Transverse colon (tissue), 4 donors: Measurements from ENCODE around the gene PKP2. TPM values are rescaled to one million over a fixed set of nuclear protein-coding genes. Genes with fewer than 3 reads are reported as not detected.

Source experiments
- DNase-seq: peaks from one replicate; pipeline ENCODE4 v3.0.0-alpha.2; 2019
- H3K27ac ChIP-seq, 4 donors: fragments of 200-600 bp; sonication (generic); 2 replicates each; pipeline ENCODE4 v1.5.1; 2016 to 2018; ENCODE audit warnings: inconsistent platforms in 4 of 4
- H3K27me3 ChIP-seq: fragments of 200-600 bp; sonication (generic); 2 replicates; pipeline ENCODE4 v1.5.1; 2017; ENCODE audit warnings: inconsistent platforms
- H3K36me3 ChIP-seq, 4 donors: fragments of 200-600 bp; sonication (generic); 2 replicates each; pipeline ENCODE4 v1.5.1; 2017 to 2019; ENCODE audit warnings: inconsistent platforms in 4 of 4
- H3K4me1 ChIP-seq, 4 donors: fragments of 200-600 bp; sonication (generic); 2 replicates each; pipeline ENCODE4 v1.5.1; 2017 to 2020; ENCODE audit warnings: inconsistent platforms in 4 of 4
- H3K4me3 ChIP-seq, 4 donors: fragments of 200-600 bp; sonication (generic); 1 replicate in 1 of 4; 2 replicates in 3 of 4; pipeline versions ENCODE4 v1.5.1 to v1.6.1; 2017 to 2019; ENCODE audit warnings: inconsistent platforms in 4 of 4
- H3K9me3 ChIP-seq, 2 donors: fragments of 200-600 bp; sonication (generic); 2 replicates each; pipeline ENCODE4 v1.5.1; 2017 to 2019; ENCODE audit warnings: inconsistent platforms in 2 of 2
- CTCF ChIP-seq, 5 experiments: fragments of 200-600 bp in 3 of 5; fragments of 450-650 bp in 2 of 5; sonication (generic) in 3 of 5; IDR thresholded peaks; 1 replicate in 2 of 5; 2 replicates in 3 of 5; pipeline ENCODE4 v1.5.1; 2016 to 2017; ENCODE audit warnings: antibody characterized with exemption in 5 of 5, inconsistent platforms in 3 of 5, mild to moderate bottlenecking in 2 of 5, moderate library complexity in 1 of 5
- EP300 ChIP-seq: sonication (generic); formaldehyde crosslinking; IDR thresholded peaks from one replicate; pipeline ENCODE4 v1.6.1; 2017; ENCODE audit warnings: antibody characterized with exemption, low read depth
- POLR2A ChIP-seq: fragments of 450-650 bp; IDR thresholded peaks from one replicate; pipeline ENCODE4 v1.6.1; 2016; ENCODE audit warnings: antibody characterized with exemption, mild to moderate bottlenecking, moderate library complexity
- POLR2AphosphoS5 ChIP-seq, 3 donors: sonication (generic); formaldehyde crosslinking; IDR thresholded peaks; one replicate each; pipeline ENCODE4 v1.6.1; 2016; ENCODE audit warnings: antibody characterized with exemption in 3 of 3
- WGBS, 2 donors: methylation state at CpG; one replicate each; pipeline ENCODE4 v1.1.5; 2018; ENCODE audit warnings: low coverage in 1 of 2; 5-methylcytosine and 5-hydroxymethylcytosine counted together
- in situ Hi-C, 4 donors: fragments of 200-750 bp; cut with MboI; loops; one replicate each; pipeline versions ENCODE4 v1.15.0 to v1.15.1; 2017; ENCODE audit warnings: low sequenced_read_pairs in 3 of 4, low pct_ligation_motif_present in 1 of 4, low pct_unique_long_range_greater_than_20kb in 1 of 4
- intact Hi-C: fragments of 100-400 bp; cut with DNase I; formaldehyde crosslinking; loops from one replicate; pipeline ENCODE4 v1.15.1; 2023; ENCODE audit warnings: low total_unique reads
- total RNA-seq, 4 donors: library from RNA; depleted of rRNA; stranded (reverse); fragments of >200 nt; gene quantifications; one replicate each; pipeline ENCODE4 v1.1.0, GENCODE V29; 2016

Gene PKP2
- total RNA-seq, 4 donors from 2014 or later = 92.0 to 253 (median 108) TPM

DNA sequence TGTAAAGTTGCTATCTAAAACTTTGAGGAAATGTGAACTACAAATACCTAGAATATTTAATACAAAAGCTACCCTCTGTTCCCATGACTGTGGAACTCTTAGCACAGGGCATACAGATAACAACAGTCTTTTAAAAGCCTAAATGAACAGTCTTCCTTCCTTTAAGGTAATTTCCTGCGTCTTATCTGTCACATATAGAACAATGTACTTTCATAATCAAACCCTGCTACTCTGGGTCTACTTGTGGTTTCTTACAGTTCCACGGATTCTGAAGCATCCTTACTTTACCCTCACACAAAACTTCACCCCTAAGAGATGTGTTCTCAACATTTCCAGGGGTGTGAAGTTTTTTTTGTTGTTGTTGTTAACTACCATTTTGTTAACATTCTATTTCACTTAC lies 5.1 kb downstream of the PKP2 start:
- in situ Hi-C loops = no loop called here
- WGBS, 2 donors = 24 to 33% methylated on average over 2 of the region's 2 CpGs
- no peak for DNase-seq
- TF ChIP-seq CTCF (IDR thresholded peaks at IDR 0.05) (no peak), POLR2A (no peak), EP300 (no peak), POLR2AphosphoS5 (IDR thresholded peaks at IDR 0.05) (no peak)
- intact Hi-C loops = no loop called here
- Histone ChIP-seq H3K36me3 (no peaks in the 10 kb centered on the region), H3K4me3 (no peak overlapping the region), H3K4me1 (peaks cover 0 to 35% (median 7%) of the 10 kb centered on the region in 4 donors), H3K27me3 (peaks cover 24% of the 10 kb centered on the region), H3K9me3 (no peaks in the 10 kb centered on the region), H3K27ac (peak overlapping the region in 2 of 4 donors; percentile 29 to 39)

DNA sequence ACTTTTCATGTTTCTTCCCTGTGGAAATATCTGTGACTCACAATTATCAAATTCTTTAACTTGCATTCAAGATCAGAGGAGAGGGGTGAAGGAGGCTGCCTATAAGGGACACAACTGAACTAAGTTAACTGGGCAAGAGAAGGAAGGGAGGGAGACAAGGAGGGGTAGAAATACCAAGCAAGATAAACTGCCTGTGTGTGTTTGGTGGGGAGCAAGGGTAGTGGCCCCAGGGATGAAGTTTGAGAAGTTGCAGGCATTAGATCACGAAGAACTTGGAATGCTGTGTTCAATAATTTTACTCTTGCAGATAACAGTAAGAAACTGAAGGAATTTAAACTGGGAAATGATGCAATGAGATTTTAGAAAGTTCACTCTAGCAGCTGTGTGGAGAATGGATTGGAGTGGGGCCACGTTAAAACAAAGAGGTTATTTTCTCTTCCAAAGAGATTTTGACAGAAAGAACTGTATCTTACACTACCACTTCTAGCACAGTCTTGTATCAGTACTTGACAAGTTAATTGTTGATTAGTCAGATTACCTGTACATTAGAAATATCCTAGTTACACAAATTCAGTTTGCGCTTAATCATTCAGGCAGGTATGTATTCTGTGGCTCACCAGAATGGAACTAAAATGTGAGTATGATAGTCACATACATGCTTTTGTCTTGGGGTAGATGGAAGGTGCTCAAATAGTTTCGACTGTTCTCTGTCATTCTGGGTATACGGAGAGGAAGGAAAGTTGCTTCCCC lies 7.4 kb downstream of the PKP2 start:
- Histone ChIP-seq H3K4me1 (peaks cover 0 to 26% (median 7%) of the 10 kb centered on the region in 4 donors), H3K27ac (no peak overlapping the region), H3K4me3 (no peak overlapping the region), H3K36me3 (no peaks in the 10 kb centered on the region), H3K9me3 (no peaks in the 10 kb centered on the region), H3K27me3 (peaks cover 8% of the 10 kb centered on the region)
- TF ChIP-seq CTCF (IDR thresholded peaks at IDR 0.05) (no peak), EP300 (no peak), POLR2A (no peak)
- in situ Hi-C loops = no loop called here
- intact Hi-C loops = no loop called here
- WGBS, 2 donors = 58 to 66% methylated on average over 3 to 5 of the region's 5 CpGs
- DNase-seq = no peak

DNA sequence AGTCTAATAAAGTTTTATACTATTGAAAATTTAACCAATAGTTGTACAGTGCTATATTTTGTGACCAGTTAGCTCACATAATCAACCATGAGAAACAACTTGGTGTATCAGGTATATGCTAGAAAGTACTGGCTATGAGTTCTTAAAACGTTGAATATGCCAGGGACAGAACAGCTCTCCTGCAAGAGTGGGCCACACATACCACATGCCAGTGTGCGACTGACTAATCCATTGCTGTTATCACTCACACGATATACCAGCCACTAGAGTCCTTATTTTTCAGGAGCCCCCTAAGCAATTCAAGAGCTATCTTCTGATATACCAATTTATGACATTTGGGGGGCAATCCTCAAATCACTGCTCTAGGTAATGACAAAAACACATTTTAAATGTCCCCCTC lies 9.5 kb downstream of the PKP2 start:
- intact Hi-C loops (no loop called here), in situ Hi-C loops (no loop called here)
- 72 to 93% methylated on average over 3 of the region's 3 CpGs for WGBS, 2 donors
- H3K9me3 ChIP-seq = no peaks in the 10 kb centered on the region
- H3K4me3 ChIP-seq = no peak overlapping the region
- no peak overlapping the region for H3K27ac ChIP-seq
- TF ChIP-seq CTCF (IDR thresholded peaks at IDR 0.05) (no peak), EP300 (no peak), POLR2AphosphoS5 (IDR thresholded peaks at IDR 0.05) (no peak), POLR2A (no peak)
- H3K27me3 ChIP-seq = no peaks in the 10 kb centered on the region
- no peak for DNase-seq
- no peaks in the 10 kb centered on the region for H3K36me3 ChIP-seq
- peaks cover 0 to 11% (median 2%) of the 10 kb centered on the region in 4 donors for H3K4me1 ChIP-seq

DNA sequence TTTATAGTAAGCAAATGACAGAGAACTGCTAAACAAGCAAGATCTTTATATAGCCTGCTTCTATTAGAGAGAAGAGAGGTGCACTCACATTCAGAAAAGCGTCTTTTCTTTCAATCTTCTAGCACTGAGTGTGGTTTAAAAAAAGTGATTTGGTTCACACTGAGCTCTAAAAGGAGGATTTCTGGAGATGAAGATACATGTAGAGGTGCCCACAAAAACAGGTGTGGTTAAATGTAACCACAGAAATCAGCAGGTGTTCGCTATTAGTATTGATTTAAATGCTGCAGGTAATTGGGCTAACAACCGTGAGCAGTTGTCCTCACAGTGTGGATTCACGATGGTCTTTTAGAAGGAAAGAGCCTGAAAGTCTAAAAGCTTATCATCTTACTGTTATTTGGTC lies 10.7 kb downstream of the PKP2 start:
- Histone ChIP-seq H3K27ac (no peak overlapping the region), H3K27me3 (no peaks in the 10 kb centered on the region), H3K4me1 (no peaks in the 10 kb centered on the region), H3K4me3 (no peak overlapping the region), H3K9me3 (no peaks in the 10 kb centered on the region), H3K36me3 (no peaks in the 10 kb centered on the region)
- TF ChIP-seq EP300 (no peak), POLR2A (no peak), POLR2AphosphoS5 (IDR thresholded peaks at IDR 0.05) (no peak), CTCF (IDR thresholded peaks at IDR 0.05) (no peak)
- DNase-seq = no peak
- WGBS, 2 donors = 61% methylated on average over 4 of the region's 4 CpGs
- intact Hi-C loops = no loop called here
- in situ Hi-C loops = no loop called here
